ENCODE measurements around the gene NAA38.

DNA sequence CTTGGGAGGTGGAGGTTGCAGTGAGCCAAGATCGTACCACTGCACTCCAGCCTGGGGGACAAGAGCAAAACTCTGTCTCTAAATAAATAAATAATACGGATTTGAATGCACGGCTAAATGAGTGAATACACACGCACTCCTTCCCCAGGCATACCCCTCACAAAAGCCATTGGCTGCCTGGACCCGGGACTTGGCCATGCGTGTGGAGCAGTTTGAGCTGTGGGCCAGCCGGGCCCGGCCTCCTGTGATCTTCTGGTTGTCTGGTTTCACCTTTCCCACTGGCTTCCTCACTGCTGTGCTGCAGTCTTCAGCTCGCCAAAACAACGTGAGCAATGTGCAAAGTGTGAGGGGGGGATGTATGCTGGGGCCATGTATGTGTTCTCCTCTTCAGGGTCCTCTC, 24.9 kb downstream of the NAA38 start:
- no peak for TF ChIP-seq SPI1 (IDR thresholded peaks at IDR 0.05; ENCODE audit: low read depth, low read length)
- TF ChIP-seq POLR2A (IDR thresholded peaks at IDR 0.05; ENCODE audit: low read depth, low read length) = no peak
- TF ChIP-seq POLR2AphosphoS5 (IDR thresholded peaks at IDR 0.05; ENCODE audit: low read depth, low read length) = no peak
